Duodenal mucosa (tissue), 2 donors: ENCODE results near the gene PRPF31.

ENCODE experiments used
- H3K27ac ChIP-seq: one replicate; pipeline ENCODE4 v1.7.0; 2013; ENCODE audit warnings: low read depth, low read length
- H3K27me3 ChIP-seq, 2 donors: one replicate each; pipeline ENCODE4 v1.7.0; 2013; ENCODE audit warnings: low read length in 2 of 2, control low read depth in 1 of 2; ENCODE audit not compliant: insufficient read depth in 2 of 2, control insufficient read depth in 1 of 2
- H3K36me3 ChIP-seq, 2 donors: one replicate each; pipeline ENCODE4 v1.7.0; 2013; ENCODE audit warnings: low read length in 2 of 2, control low read depth in 1 of 2; ENCODE audit not compliant: insufficient read depth in 2 of 2, control insufficient read depth in 1 of 2
- H3K4me1 ChIP-seq, 2 donors: one replicate each; pipeline ENCODE4 v1.7.0; 2013; ENCODE audit warnings: low read length in 2 of 2, control low read depth in 1 of 2; ENCODE audit not compliant: insufficient read depth in 2 of 2, control insufficient read depth in 1 of 2
- H3K4me3 ChIP-seq, 2 donors: one replicate each; pipeline ENCODE4 v1.7.0; 2013; ENCODE audit warnings: low read length in 2 of 2, low read depth in 1 of 2
- H3K9ac ChIP-seq, 2 donors: one replicate each; pipeline ENCODE4 v1.7.0; 2013; ENCODE audit warnings: low read length in 2 of 2, low read depth in 1 of 2
- H3K9me3 ChIP-seq, 2 donors: one replicate each; pipeline ENCODE4 v1.7.0; 2013; ENCODE audit warnings: low read length in 2 of 2, control low read depth in 1 of 2; ENCODE audit not compliant: control insufficient read depth in 1 of 2

Gene PRPF31

DNA sequence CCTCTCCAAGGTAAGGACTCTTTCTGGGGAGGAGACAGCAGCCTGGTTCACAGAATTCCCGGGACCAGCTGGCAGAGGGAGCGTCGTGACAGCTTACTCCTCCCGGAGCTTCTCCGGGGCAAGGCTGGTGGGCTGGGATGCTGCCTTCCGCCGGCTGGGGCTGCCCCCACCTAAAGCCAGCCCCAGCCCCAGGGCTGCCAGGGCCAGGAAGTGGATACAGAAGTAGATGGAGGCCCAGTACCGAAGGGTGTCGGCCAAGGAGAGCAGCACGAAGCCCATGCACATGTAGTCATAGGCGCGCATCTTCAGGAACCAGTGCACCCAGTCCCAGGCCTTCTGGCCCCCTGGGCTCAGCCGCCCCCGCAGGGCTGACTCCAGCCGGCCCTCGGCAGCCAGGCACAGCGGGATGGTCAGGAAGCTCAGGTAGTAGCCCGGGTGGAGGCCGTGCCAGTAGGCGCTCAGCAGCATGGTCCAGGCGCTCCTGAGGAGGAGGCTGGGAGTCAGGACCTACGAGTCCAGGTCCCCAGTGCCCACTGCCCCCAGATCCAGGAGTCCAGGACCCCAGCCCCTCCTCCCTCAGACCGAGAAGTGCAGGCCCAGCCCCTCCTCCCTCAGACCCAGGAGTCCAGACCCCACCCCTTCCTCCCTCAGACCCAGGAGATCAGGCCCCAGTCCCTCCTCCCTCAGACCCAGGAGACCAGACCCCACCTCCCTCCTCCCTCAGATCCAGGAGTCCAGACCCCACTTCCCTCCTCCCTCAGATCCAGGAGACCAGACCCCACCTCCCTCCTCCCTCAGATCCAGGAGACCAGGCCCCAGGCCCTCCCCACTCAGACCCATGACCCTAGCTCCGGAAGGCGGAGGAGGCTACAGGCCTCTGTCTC, 58.6 kb downstream of the PRPF31 start:
- Histone ChIP-seq H3K36me3 (peaks cover 0 to 21% of the 10 kb centered on the region in 2 donors), H3K27ac (no peak overlapping the region), H3K4me1 (peaks cover 4 to 5% of the 10 kb centered on the region in 2 donors), H3K4me3 (no peak overlapping the region), H3K9me3 (no peaks in the 10 kb centered on the region), H3K9ac (no peak overlapping the region), H3K27me3 (no peaks in the 10 kb centered on the region)

DNA sequence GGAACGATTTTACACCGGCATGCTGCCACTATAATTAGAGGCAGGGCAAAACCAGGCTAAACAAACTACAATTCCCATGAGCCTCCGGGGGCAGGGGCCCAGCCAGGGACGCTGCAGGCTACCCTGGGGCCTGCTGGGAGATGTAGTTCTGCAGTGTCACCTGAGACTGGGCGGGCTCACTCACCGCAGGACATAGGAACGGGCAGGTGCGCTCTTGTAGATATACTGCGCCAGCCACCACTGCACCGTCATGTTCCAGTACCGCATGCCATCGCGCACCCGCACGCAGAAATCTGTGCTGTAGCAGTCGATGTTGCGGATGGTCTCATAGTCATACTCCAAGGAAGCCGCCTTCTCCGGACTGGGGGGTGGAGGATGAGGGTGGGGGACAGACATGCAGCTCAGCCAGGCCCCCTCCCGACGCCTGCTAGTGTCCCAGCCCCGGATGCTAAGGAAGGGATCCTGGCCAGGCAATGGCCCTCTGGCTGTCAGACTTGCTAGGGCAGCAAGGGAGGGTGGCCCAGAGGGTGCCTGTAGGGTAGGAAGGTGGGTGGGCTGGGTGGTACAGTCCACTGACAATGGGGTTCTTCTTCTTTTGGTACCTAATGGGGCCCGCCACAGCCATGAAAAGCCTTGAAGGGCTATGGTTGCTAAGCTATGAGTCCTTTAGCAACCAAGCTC, 63.2 kb downstream of the PRPF31 start:
- H3K4me1 ChIP-seq: peaks cover 0 to 6% of the 10 kb centered on the region in 2 donors
- H3K27ac ChIP-seq: no peak overlapping the region
- no peaks in the 10 kb centered on the region for H3K27me3 ChIP-seq
- H3K9me3 ChIP-seq: no peaks in the 10 kb centered on the region
- no peak overlapping the region for H3K9ac ChIP-seq
- peaks cover 8 to 33% of the 10 kb centered on the region in 2 donors for H3K36me3 ChIP-seq
- H3K4me3 ChIP-seq: no peak overlapping the region

DNA sequence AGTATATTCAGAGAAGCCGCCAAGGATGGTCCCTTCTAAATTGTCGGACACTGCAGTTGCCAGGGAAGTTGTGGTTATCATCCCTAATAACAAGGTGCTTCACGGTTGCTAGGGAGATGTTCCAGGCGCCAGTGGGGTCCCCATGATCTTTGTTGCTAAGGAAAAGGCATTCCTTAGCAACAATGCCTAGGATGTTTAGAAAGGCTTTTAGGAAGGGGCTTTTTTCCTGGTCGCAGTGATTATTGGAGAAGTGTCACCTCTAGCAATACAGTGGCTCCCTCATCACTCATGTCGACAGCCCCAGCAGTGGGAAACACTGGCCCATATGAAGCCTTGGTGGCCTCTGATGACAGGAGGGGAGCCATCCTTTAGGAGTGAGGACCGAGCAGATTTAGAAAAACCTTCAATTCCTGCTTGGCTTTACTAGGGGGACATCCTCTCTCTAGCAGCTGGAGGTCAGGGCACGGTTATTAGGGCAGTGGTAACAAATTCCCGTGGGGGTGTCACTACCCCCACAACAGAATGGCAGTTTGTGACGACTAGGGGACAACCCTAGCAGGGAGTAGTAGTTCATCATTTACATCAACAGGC, 63.8 kb downstream of the PRPF31 start:
- Histone ChIP-seq H3K4me3 (no peak overlapping the region), H3K27ac (no peak overlapping the region), H3K36me3 (peaks cover 12 to 34% of the 10 kb centered on the region in 2 donors), H3K4me1 (peaks cover 0 to 6% of the 10 kb centered on the region in 2 donors), H3K9me3 (no peaks in the 10 kb centered on the region), H3K27me3 (no peaks in the 10 kb centered on the region), H3K9ac (no peak overlapping the region)

DNA sequence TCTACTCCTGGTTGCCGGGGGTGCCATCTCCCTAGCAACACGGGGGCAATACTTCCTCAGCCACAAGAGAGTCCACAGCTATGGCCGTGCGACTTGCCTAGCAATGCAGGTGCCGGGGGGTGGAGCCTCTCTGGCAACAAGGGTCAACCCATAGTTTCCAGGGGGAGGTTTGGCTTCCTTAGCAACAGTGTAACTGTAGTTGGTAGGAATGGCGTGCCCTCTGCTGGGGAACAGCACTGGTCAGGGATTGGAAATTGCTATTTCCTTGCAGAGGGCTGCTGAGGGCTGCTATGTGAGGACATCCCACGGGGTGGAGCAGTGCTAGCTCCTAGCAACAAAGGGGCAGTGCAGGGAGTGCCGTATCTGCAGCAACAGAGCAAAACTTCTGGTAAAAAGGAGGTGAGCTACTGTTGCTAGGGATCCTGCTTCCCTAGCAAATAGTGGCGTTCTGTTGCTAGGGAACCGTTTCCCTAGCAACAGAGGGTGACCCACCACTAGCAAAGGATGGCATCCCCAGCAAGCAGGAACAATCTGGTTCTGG, 64.4 kb downstream of the PRPF31 start:
- Histone ChIP-seq H3K4me1 (peaks cover 0 to 6% of the 10 kb centered on the region in 2 donors), H3K9me3 (no peaks in the 10 kb centered on the region), H3K9ac (no peak overlapping the region), H3K36me3 (peaks cover 12 to 34% of the 10 kb centered on the region in 2 donors), H3K27ac (no peak overlapping the region), H3K27me3 (no peaks in the 10 kb centered on the region), H3K4me3 (no peak overlapping the region)

DNA sequence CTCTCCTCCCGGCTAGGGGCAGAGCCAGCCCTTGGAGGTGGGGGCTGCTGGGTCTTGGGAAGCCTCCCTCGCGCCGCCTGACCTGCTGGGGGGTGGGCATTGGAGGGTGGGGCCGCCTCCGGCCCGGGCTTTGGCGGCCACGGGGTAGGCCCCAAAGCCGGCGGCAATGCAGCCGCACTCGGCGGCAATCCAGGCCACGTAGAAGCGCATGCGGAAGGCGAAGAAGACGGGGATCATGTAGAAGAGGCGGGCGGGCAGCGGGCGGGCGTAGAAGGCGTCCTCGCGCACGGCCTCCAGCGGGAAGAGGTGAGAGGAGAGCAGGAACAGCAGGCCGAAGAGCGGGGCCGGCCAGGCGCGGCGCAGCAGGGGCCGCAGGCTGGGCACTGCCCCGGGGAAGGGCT, 65.1 kb downstream of the PRPF31 start:
- Histone ChIP-seq H3K9ac (no peak overlapping the region), H3K4me1 (peaks cover 0 to 6% of the 10 kb centered on the region in 2 donors), H3K27me3 (no peaks in the 10 kb centered on the region), H3K4me3 (no peak overlapping the region), H3K36me3 (peaks cover 12 to 28% of the 10 kb centered on the region in 2 donors), H3K27ac (no peak overlapping the region), H3K9me3 (no peaks in the 10 kb centered on the region)
